Measurements from ENCODE around the gene CR2.

The CR2 gene

GRCh38 chr1:207458414-207458813 is 4.3 kb downstream of the CR2 start:
- TF ChIP-seq CTCF (IDR thresholded peaks at IDR 0.05) = no peak
- peaks cover 11% of the 10 kb centered on the region for H3K27me3 Mint-ChIP-seq (ENCODE audit: low read depth, poor library complexity)
- no peaks in the 10 kb centered on the region for H3K4me1 Mint-ChIP-seq
- no peak overlapping the region for H3K4me3 Mint-ChIP-seq
- no peak for DNase-seq
- H3K27ac Mint-ChIP-seq = no peak overlapping the region
- no peaks in the 10 kb centered on the region for H3K36me3 Mint-ChIP-seq (ENCODE audit: low read depth)
- H3K9me3 Mint-ChIP-seq = no peaks in the 10 kb centered on the region

GRCh38 chr1:207459008-207459407 is 4.9 kb downstream of the CR2 start:
- Mint-ChIP-seq H3K4me3 (no peak overlapping the region), H3K9me3 (no peaks in the 10 kb centered on the region), H3K4me1 (no peaks in the 10 kb centered on the region), H3K27me3 (ENCODE audit: low read depth, poor library complexity) (peaks cover 12% of the 10 kb centered on the region), H3K36me3 (ENCODE audit: low read depth) (no peaks in the 10 kb centered on the region), H3K27ac (no peak overlapping the region)
- no peak for DNase-seq
- no peak for TF ChIP-seq CTCF (IDR thresholded peaks at IDR 0.05)

DNA sequence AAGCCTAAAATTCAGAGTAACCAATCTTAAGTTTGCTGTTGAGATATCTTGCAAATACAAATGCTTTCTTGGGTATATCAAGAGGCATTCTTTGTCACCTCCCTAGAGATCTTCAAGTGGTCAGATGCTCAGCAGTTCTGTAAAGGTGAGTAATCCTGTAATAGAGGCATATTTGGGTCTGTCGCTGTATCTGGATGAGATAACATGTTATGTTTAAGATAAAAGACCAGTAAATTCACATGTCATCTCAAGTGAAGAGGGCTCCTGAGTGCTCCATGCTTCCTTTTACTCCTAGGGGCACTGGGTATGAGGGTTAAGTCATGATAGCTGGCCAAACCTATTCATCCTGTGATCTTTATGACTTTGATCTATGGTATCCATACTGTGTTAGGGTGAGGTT is 7.5 kb downstream of the CR2 start:
- peaks cover 24% of the 10 kb centered on the region for H3K27me3 Mint-ChIP-seq (ENCODE audit: low read depth, poor library complexity)
- TF ChIP-seq CTCF (IDR thresholded peaks at IDR 0.05) = no peak
- H3K9me3 Mint-ChIP-seq = no peaks in the 10 kb centered on the region
- no peak overlapping the region for H3K27ac Mint-ChIP-seq
- no peak overlapping the region for H3K4me3 Mint-ChIP-seq
- no peak for DNase-seq
- H3K36me3 Mint-ChIP-seq (ENCODE audit: low read depth) = no peaks in the 10 kb centered on the region
- H3K4me1 Mint-ChIP-seq = no peaks in the 10 kb centered on the region

DNA sequence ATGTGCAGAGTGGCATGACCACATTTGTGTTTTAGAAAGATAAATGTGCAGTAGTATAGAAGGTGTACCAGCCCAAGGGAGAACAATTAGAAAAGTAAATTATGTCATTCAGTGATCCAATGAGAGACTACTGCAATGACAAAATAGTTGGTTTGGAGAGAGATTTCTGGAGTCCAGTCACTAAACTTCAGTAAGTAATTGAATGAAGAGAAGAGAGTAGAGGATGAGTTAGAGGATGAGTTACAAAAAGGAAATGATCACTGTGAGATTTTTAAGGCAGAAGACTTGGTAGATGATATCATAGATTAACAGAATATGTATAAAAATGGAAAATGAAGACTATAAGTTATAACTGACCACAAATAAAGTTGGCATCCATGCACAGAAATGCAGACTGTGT is 8.4 kb downstream of the CR2 start:
- Mint-ChIP-seq H3K27me3 (ENCODE audit: low read depth, poor library complexity) (peaks cover 28% of the 10 kb centered on the region), H3K4me1 (no peaks in the 10 kb centered on the region), H3K4me3 (no peak overlapping the region), H3K36me3 (ENCODE audit: low read depth) (no peaks in the 10 kb centered on the region), H3K27ac (no peak overlapping the region), H3K9me3 (no peaks in the 10 kb centered on the region)
- DNase-seq = no peak
- TF ChIP-seq CTCF (IDR thresholded peaks at IDR 0.05) = no peak

DNA sequence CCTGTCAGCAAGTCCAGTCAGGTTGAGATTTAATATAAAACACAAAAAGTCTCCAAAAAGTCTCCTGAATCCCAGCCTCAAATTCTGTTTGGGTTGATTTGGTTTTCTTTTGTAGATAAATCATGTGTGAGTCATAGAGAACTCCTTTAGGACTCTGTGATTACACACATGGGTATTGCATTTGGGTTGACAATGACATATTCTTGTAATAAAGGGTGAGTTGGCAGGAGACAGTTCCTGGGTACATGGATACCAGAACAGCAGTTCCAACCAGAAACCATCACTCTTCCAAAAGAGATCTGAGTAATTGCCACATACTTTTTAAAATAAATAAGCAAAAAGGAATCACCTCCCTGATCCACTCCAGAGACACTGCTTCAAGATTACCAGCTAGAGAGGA is 8.9 kb downstream of the CR2 start:
- no peak for DNase-seq
- H3K27ac Mint-ChIP-seq = no peak overlapping the region
- H3K9me3 Mint-ChIP-seq = no peaks in the 10 kb centered on the region
- no peak overlapping the region for H3K4me3 Mint-ChIP-seq
- no peak for TF ChIP-seq CTCF (IDR thresholded peaks at IDR 0.05)
- H3K4me1 Mint-ChIP-seq = no peaks in the 10 kb centered on the region
- H3K27me3 Mint-ChIP-seq (ENCODE audit: low read depth, poor library complexity) = peaks cover 28% of the 10 kb centered on the region
- H3K36me3 Mint-ChIP-seq (ENCODE audit: low read depth) = no peaks in the 10 kb centered on the region

GRCh38 chr1:207463571-207463970 is 9.4 kb downstream of the CR2 start:
- H3K27ac Mint-ChIP-seq = no peak overlapping the region
- TF ChIP-seq CTCF (IDR thresholded peaks at IDR 0.05) = no peak
- no peaks in the 10 kb centered on the region for H3K4me1 Mint-ChIP-seq
- H3K4me3 Mint-ChIP-seq = no peak overlapping the region
- DNase-seq = no peak
- H3K27me3 Mint-ChIP-seq (ENCODE audit: low read depth, poor library complexity) = peaks cover 32% of the 10 kb centered on the region
- no peaks in the 10 kb centered on the region for H3K9me3 Mint-ChIP-seq
- no peaks in the 10 kb centered on the region for H3K36me3 Mint-ChIP-seq (ENCODE audit: low read depth)

Measured in nephron progenitor cell (in vitro differentiated cells).